CD4-positive, alpha-beta T cell (primary cell): Measurements from ENCODE around the gene TMEM132E. TPM values are rescaled to one million over a fixed set of nuclear protein-coding genes. Genes with fewer than 3 reads are reported as not detected.
A peak's percentile ranks its signal among the peaks of the same experiment; 100 is the strongest.

ENCODE experiments used
- ATAC-seq: fragments of 200-7000 bp; cut with Tn5 transposase; one replicate; pipeline ENCODE4 v1.10.0; 2022; ENCODE audit warnings: mild to moderate bottlenecking; ENCODE audit not compliant: poor library complexity
- CTCF ChIA-PET: fragments of 350-600 bp; sonication (Branson Sonifier 250); formaldehyde crosslinking; loops from one replicate; lab custom pipeline; 2021; ENCODE audit warnings: antibody characterized with exemption, inconsistent platforms; lab: Charles Lee
- POLR2A ChIA-PET: fragments of 350-600 bp; sonication (Branson Sonifier 250); formaldehyde crosslinking; loops from one replicate; lab custom pipeline; 2021; ENCODE audit warnings: antibody characterized with exemption, inconsistent platforms; lab: Charles Lee
- DNase-seq, 14 experiments: peaks; one replicate each; pipeline ENCODE4 v3.0.0-alpha.2; 2013 to 2020; ENCODE audit warnings: mixed read lengths in 2 of 14
- H3K27ac ChIP-seq, 2 donors: one replicate each; pipeline versions ENCODE4 v1.5.1 to v1.7.0; 2013; ENCODE audit warnings: low read length in 2 of 2, low read depth in 1 of 2, mild to moderate bottlenecking in 1 of 2
- H3K27me3 ChIP-seq, 2 experiments: 1 replicate in 1 of 2; 2 replicates in 1 of 2; pipeline versions ENCODE4 v1.6.1 to v1.7.0; 2013; ENCODE audit warnings: low read length in 2 of 2, control low read depth in 1 of 2, mild to moderate bottlenecking in 1 of 2, moderate library complexity in 1 of 2; ENCODE audit not compliant: insufficient read depth in 2 of 2, control insufficient read depth in 1 of 2
- H3K36me3 ChIP-seq: one replicate; pipeline ENCODE4 v1.6.1; 2013; ENCODE audit warnings: low read length, control low read depth; ENCODE audit not compliant: insufficient read depth
- H3K4me1 ChIP-seq: one replicate; pipeline ENCODE4 v1.6.1; 2013; ENCODE audit warnings: low read length, control low read depth; ENCODE audit not compliant: insufficient read depth
- H3K4me3 ChIP-seq: one replicate; pipeline ENCODE4 v1.5.1; 2013; ENCODE audit warnings: mild to moderate bottlenecking, low read length, moderate library complexity
- H3K9me3 ChIP-seq, 2 experiments: 1 replicate in 1 of 2; 2 replicates in 1 of 2; pipeline versions ENCODE4 v1.6.1 to v1.7.0; 2013; ENCODE audit warnings: low read length in 2 of 2, mild to moderate bottlenecking in 2 of 2, control low read depth in 1 of 2, moderate library complexity in 1 of 2; ENCODE audit not compliant: control insufficient read depth in 1 of 2, insufficient read depth in 1 of 2
- H3K27ac Mint-ChIP-seq: one replicate; pipeline ENCODE4 v1.8.0; 2020; ENCODE audit warnings: mixed read lengths
- H3K27me3 Mint-ChIP-seq: one replicate; pipeline ENCODE4 v1.8.0; 2021; ENCODE audit warnings: mixed read lengths
- H3K36me3 Mint-ChIP-seq: one replicate; pipeline ENCODE4 v1.8.0; 2021; ENCODE audit warnings: low read depth, mixed read lengths
- H3K4me1 Mint-ChIP-seq: one replicate; pipeline ENCODE4 v1.8.0; 2021; ENCODE audit warnings: low read depth, mixed read lengths
- H3K4me3 Mint-ChIP-seq: one replicate; pipeline ENCODE4 v1.8.0; 2020; ENCODE audit warnings: mild to moderate bottlenecking, mixed read lengths
- H3K9me3 Mint-ChIP-seq: one replicate; pipeline ENCODE4 v1.8.0; 2020; ENCODE audit warnings: mixed read lengths
- intact Hi-C, 2 experiments: fragments of 100-400 bp; cut with DNase I in 1 of 2; cut with micrococcal nuclease in 1 of 2; formaldehyde crosslinking; loops; one replicate each; pipeline versions ENCODE4 v1.15.1 to v1.9.0; 2023 to 2025; cut with DNase I, micrococcal nuclease
- total RNA-seq, 174 experiments: library from RNA in 2 of 174; stranded (reverse) in 2 of 174; gene quantifications; one replicate each; pipeline ENCODE4 v1.2.3 and lab custom pipeline; 2021 to 2026
- TF ChIP-seq, protein P1 (sequence below): fragments of 200-600 bp; IDR thresholded peaks from one replicate; pipeline ENCODE4 v1.8.0; 2022; ENCODE audit warnings: antibody characterized with exemption, mild to moderate bottlenecking

The TMEM132E gene
- total RNA-seq, 2 experiments from 2014 or later = 0.05 TPM; not detected in 1

DNA sequence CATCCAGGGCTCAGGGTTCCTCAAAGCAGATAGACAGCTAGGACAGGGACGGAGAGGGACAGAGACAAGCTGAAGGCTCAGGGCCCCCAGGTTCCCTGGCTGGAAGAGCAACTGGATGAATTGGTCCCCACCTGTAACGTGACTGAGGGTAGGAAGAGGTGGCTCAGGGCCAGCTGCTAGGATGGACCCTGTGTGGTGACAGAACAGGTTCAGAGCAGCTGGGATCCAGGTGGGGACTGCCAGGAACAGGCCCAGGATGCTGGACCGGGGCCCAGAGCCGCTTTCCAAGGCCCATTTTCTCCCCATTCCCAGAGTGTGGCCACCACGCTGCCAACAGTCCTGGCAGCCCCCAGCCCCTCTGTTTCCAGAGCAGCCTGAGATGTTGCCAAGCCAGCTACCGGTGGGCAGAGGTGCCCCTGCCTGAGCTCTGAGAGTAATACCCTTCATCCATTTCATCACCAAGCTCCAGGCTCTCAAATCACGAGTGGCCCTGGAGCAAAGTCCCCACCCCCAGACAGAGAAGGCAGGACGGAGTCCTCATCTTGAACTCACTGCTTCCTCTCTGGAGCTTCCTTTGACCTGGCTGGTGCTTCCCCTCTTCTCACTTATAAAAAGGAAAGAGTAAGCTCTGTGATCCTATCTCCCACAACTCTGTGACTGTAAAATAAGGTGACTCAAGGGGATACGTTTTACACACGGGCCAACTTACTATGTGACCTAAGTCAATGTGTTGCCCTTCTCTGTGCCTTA is 79.6 kb downstream of the TMEM132E start:
- Mint-ChIP-seq H3K4me3 (no peak overlapping the region), H3K27me3 (peaks cover 17% of the 10 kb centered on the region), H3K27ac (no peak overlapping the region), H3K9me3 (no peaks in the 10 kb centered on the region), H3K36me3 (no peaks in the 10 kb centered on the region), H3K4me1 (no peaks in the 10 kb centered on the region)
- no peak for ATAC-seq
- Histone ChIP-seq H3K9me3 (no peaks in the 10 kb centered on the region), H3K4me3 (no peak overlapping the region), H3K27me3 (peaks cover 2 to 6% of the 10 kb centered on the region in 2 experiments), H3K36me3 (no peaks in the 10 kb centered on the region), H3K27ac (no peak overlapping the region), H3K4me1 (no peaks in the 10 kb centered on the region)
- DNase-seq = no peak
- ChIA-PET CTCF (no interaction called here), POLR2A (no interaction called here)
- intact Hi-C loops = no loop called here
- TF ChIP-seq, protein P1, sequence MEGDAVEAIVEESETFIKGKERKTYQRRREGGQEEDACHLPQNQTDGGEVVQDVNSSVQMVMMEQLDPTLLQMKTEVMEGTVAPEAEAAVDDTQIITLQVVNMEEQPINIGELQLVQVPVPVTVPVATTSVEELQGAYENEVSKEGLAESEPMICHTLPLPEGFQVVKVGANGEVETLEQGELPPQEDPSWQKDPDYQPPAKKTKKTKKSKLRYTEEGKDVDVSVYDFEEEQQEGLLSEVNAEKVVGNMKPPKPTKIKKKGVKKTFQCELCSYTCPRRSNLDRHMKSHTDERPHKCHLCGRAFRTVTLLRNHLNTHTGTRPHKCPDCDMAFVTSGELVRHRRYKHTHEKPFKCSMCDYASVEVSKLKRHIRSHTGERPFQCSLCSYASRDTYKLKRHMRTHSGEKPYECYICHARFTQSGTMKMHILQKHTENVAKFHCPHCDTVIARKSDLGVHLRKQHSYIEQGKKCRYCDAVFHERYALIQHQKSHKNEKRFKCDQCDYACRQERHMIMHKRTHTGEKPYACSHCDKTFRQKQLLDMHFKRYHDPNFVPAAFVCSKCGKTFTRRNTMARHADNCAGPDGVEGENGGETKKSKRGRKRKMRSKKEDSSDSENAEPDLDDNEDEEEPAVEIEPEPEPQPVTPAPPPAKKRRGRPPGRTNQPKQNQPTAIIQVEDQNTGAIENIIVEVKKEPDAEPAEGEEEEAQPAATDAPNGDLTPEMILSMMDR = no peak

DNA sequence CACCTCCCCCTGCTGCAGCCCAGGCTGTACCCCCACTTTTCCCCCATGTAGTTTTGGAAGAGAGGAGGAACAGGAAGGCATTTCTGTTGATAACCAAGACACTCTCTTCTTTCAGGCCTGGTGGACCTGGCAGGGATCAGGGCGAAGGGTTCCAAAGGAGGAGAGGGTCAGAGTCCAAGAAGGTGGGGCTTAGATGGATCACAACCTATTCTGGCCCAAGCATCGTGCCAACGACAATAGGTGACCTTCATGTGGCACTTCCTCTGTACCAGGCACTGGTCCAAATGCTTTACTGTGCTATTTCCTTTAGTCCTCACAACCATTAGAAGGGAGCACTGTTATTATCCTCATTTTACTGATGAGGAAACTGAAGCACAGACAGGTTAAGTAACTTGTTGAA is 84.3 kb downstream of the TMEM132E start:
- intact Hi-C loops = no loop called here
- no peak overlapping the region for H3K27ac Mint-ChIP-seq
- POLR2A ChIA-PET = no interaction called here
- H3K36me3 Mint-ChIP-seq = no peaks in the 10 kb centered on the region
- H3K4me1 Mint-ChIP-seq = peaks cover 13% of the 10 kb centered on the region
- peaks cover 11% of the 10 kb centered on the region for H3K27me3 Mint-ChIP-seq
- Histone ChIP-seq H3K27me3 (peaks cover 0 to 3% of the 10 kb centered on the region in 2 experiments), H3K27ac (no peak overlapping the region), H3K4me1 (peaks cover 11% of the 10 kb centered on the region), H3K4me3 (no peak overlapping the region), H3K36me3 (no peaks in the 10 kb centered on the region), H3K9me3 (no peaks in the 10 kb centered on the region)
- H3K4me3 Mint-ChIP-seq = no peak overlapping the region
- no peaks in the 10 kb centered on the region for H3K9me3 Mint-ChIP-seq
- TF ChIP-seq, protein P1 = no peak
- ATAC-seq (no peak), DNase-seq (no peak)
- CTCF ChIA-PET = no interaction called here

DNA sequence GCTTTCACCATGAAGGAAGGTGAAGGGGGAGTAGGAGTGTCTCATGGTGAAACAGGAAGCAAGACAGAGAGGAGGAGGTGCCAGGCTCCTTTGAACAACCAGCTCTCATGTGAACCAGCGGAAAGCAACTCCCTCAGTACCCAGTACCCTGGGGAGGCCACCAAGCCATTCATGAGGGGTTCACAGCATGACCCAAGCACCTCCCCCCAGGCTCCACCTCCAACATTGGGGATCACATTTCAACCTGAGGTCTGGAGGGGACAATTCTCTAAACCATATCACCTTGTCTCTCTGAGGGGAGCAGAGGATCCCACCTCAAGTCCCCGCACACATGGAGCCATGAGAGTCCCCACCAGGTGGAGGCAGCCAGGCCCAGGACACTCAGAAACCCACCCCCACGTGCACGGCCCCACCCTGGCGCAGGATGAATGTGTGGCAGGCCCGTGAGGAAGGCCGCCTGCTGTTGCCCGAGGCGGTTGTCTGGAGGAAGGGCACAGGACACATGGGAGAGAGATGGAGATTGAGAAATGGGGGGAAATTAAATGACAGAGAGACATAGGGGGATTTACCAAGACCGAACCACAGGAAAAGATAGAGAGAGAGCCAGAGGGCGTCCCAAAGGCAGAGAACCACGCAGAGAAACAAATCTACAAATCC is 85.9 kb downstream of the TMEM132E start:
- TF ChIP-seq, protein P1 = no peak
- peaks cover 18% of the 10 kb centered on the region for H3K27me3 Mint-ChIP-seq
- Histone ChIP-seq H3K4me1 (peaks cover 11% of the 10 kb centered on the region), H3K4me3 (no peak overlapping the region), H3K9me3 (no peaks in the 10 kb centered on the region), H3K36me3 (no peaks in the 10 kb centered on the region), H3K27me3 (peaks cover 4 to 6% of the 10 kb centered on the region in 2 experiments), H3K27ac (no peak overlapping the region)
- POLR2A ChIA-PET = no interaction called here
- H3K27ac Mint-ChIP-seq = no peak overlapping the region
- ATAC-seq (no peak), DNase-seq (peak in 5 of 14 experiments; percentile 2 to 8 (median 3))
- intact Hi-C loops = no loop called here
- CTCF ChIA-PET = no interaction called here
- no peaks in the 10 kb centered on the region for H3K9me3 Mint-ChIP-seq
- H3K4me1 Mint-ChIP-seq = peaks cover 13% of the 10 kb centered on the region
- no peaks in the 10 kb centered on the region for H3K36me3 Mint-ChIP-seq
- H3K4me3 Mint-ChIP-seq = no peak overlapping the region
